ENCODE results near the gene ZCCHC4.
"Not testable (repeated sequence)": the region's sequence is repeated elsewhere in the genome, so short reads cannot be mapped to it uniquely, and the experiment has no call there.

The ZCCHC4 gene

GRCh38 chr4:25321703-25322102, 9.1 kb downstream of the ZCCHC4 start:
- DNase-seq (ENCODE audit: low spot score), result no peak

- not testable (repeated sequence) for DNase-seq (ENCODE audit: low spot score)
Measured at GRCh38 chr4:25328463-25328862, 15.9 kb downstream of the ZCCHC4 start.

GRCh38 chr4:25330335-25330734, 17.8 kb downstream of the ZCCHC4 start:
- no peak for DNase-seq (ENCODE audit: low spot score)

- DNase-seq (ENCODE audit: low spot score), result no peak
Measured at GRCh38 chr4:25330905-25331808, 18.6 kb downstream of the ZCCHC4 start.

DNA sequence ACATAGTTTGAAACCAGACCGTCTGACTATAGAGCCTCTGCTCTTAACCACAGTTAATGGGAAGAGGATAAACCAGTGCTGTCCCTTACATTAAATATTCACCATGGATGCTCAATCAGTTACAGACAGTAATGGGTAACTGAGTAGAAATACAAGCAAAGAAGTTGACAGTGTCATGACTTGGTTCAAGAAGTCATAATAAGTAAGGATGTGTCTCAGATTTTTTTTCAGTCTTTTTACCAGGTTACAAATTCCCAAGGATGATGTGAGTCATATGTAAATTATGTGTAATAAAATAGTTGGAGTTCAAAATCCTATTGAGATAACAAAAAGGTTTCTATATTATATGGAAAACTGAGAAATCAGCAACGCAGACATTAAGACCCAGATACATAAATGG, 31.1 kb downstream of the ZCCHC4 start:
- DNase-seq (ENCODE audit: low spot score), result peak; percentile 6

DNA sequence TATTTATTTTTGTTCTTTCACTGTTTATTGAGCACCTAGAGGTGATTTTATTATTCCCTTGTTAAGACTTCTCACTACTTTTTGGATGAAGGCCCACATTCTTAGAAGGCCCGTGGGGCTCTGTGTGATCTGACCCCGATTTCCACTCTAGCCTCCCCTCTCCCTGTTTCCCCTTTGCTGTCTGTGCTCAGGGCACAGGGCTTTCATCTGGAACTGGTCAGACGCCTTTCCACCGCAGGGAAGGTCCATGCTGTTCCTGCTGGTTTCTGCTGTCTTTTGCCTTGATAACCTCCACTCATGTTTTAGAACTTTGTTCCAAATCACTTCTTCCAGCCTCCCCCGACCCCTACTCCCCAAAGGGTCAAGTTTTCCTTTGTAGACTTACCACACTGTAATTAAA, 33.2 kb downstream of the ZCCHC4 start:
- DNase-seq (ENCODE audit: low spot score), result no peak

DNA sequence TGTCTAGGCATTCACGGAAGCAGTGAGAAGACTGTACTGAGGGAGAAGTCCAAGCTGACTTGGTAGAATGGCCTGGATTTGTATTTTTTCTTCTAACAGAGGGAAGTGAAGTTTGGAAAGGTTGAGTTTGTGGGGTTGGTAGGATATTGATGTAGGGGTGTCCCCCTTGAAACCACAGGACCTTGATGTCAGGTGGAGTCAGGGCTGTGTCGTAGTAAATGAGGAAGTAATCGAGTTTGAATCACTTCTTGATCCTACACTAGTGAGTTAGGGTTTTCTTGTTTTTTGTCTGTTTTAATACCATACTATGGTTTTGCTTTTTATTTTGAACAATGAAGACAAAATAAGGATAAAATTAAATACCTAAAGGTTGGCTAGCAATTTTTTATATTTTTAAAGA, 34.3 kb downstream of the ZCCHC4 start:
- no peak for DNase-seq (ENCODE audit: low spot score)

DNA sequence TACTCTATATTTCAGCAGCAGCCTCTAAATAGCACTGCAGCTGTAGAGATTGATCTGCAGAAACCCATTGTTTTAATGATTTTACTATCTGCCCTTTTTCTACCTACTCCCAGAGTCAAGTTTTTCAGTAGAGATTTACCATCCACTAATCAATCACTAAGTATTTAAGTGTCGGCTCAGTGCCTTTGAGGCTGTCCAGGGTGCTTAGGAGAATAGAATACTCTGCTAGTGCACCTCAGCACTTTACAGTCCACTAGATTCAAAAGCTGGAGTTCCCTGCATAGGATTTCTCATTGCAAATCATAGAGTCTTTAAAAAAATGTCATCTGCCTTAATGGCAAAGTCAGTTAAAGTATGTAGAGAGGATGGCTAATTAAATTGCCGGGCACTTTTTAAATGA, 34.9 kb downstream of the ZCCHC4 start:
- no peak for DNase-seq (ENCODE audit: low spot score)

GRCh38 chr4:25347971-25348370, 35.4 kb downstream of the ZCCHC4 start:
- no peak for DNase-seq (ENCODE audit: low spot score)

DNA sequence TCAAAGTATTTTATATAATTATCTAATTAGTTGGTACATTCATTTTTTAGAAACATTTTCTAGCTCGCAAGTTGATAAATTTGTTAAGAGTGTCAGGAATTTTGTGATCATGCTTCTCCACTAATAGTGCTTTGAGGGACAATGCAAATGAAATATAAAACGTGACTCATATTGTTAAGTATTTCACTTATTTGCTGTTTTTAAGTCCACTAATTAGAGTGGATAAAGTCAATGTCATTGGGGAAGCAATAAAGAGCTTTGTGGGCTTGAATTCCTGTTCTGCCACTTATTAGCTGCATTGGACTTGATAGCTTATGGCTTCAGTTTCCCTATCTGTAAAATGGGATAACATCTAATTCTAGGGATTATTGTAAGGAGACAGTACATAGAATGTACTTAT, 38.0 kb downstream of the ZCCHC4 start:
- DNase-seq (ENCODE audit: low spot score), result no peak

DNA sequence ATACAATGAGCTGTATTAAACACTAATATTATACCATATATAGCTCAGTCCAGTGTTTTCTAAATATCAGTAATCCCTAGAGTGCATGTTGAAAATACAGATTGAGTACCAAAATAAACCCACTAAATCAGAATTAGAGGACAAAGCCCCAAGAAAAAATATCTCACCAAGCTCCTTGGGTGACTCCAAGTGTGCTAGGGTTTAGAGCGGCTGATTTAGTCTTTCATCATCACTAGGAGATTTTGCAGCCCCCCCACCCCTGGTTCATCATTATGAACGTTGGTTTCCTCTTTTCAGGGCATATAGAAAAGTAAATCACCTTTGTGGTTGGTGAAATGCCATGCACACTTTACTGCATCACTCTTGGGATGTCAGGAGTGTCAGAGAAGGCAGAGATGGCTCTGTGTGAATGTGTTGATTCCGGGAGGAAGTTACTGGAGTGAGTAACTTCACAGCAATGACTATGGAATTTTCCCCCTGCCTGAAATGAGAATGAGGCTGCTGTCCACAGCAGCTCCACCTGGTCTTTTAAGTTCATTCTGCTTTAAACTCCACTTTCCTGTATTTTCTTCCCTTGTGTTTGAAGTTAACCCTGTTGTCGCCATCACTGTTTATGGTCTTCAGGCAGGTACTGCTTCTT, 39.3 kb downstream of the ZCCHC4 start:
- peak; percentile 72 for DNase-seq (ENCODE audit: low spot score)

DNA sequence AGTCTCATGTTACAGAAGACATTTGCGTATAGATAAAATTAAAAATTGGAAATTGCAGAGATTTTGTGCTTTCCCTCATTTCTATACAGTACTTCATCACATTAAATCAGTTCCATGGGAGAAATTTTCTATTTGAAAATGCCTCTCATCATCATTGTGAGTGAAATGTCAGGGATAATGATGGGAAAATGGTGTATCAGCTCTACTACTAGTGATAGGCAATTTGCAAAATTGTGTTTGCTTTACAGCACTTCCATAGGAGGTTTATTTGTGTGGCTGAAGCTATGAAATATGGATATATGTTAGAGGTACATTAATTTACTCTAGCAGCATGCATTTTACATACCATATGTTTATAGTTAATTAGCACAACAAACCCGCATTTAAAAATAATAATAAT, 43.5 kb downstream of the ZCCHC4 start:
- no peak for DNase-seq (ENCODE audit: low spot score)

DNA sequence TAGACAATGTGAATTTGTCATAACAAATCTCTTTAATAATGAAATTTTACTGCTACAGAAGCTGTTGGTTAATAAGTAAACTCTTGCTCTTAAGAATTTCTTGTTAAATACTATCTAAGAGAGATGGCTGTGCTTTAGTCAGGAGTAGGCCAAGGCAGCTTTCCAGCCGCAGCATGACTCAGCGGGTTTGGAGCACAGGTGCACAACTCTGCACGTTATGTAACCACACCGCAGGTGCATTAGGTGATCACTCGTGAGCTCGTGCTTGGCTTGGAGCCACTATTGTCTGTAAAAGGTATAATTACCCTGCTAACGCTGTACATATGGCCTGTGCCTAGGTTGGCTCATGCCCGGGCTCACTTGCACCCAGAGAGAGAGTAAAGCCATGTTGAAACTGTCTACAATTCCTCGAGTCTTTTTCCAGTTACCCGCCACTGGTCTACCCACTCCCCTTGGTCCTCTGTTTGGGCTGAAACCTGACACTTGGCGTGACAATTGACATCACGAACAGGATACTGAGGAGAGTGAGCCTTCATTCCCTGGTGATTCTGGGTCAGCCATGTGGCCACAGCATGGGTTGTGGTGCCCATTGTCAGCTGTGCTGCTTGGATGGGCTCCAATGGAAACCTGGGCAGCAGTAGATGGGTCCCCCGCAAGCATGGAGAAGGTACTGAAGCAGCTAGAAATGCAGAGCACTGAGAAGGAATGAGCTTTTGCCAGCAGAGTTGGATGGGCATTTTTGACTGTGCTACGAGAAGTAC, 46.1 kb downstream of the ZCCHC4 start:
- no peak for DNase-seq (ENCODE audit: low spot score)

DNA sequence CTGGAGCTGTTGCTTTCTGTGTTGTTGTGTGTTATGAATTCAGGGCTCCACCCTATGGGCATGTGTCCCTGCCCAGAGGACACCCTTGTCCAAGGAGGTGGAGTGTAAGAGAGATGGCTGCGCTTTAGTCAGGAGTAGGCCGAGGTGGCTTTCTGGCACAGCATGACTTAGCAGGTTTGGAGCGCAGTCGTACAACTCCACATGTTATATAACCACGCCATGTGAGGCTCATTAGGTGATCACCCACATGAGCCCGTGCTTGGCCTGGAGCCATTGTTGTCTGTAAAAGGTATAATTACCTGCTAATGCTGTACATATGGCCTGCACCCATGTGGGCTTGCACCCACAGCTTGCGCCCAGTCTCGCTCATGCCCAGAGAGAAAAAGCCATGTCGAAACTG, 48.7 kb downstream of the ZCCHC4 start:
- no peak for DNase-seq (ENCODE audit: low spot score)

GRCh38 chr4:25367004-25367621, 54.5 kb downstream of the ZCCHC4 start:
- DNase-seq (ENCODE audit: low spot score), result peak; percentile 45

DNA sequence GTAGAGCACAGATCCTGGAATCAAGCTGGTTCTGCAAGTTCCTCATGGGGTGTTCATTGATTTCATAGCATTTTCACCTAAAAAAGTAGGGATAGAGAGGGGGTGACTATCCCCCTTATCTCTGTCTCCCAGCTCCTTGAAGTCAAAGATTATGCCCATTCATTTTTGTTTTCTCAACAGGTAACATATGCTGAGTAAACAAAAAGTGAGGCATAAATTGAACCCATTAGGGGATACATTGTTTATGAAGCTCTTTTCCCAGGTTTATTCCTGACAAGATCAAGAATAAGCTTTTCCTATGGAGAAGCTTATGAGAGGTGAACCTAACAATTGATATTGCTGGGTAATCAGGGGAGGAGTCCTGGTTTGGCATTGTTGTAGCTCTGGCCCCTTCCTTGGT, 55.3 kb downstream of the ZCCHC4 start:
- DNase-seq (ENCODE audit: low spot score), result no peak

DNA sequence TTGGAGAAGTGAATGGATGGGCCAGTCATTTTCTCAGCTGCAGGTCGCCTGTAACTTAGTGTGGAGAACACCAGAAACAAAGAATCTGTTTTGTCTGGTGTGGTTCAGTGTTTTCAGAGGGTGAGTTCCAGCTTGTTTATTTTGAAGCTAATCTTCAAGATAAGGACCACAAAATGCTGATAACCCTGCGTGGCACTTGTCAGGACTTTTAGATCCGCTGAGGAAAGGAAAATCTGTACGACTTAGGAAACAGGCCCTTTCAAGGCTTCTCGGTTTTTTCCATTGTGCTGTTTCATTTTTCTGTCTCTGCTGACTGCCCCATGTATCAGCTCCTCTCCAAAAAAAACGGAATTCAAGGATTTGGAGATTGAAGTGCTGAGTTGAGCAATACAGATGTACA, 55.7 kb downstream of the ZCCHC4 start:
- DNase-seq (ENCODE audit: low spot score), result no peak

DNA sequence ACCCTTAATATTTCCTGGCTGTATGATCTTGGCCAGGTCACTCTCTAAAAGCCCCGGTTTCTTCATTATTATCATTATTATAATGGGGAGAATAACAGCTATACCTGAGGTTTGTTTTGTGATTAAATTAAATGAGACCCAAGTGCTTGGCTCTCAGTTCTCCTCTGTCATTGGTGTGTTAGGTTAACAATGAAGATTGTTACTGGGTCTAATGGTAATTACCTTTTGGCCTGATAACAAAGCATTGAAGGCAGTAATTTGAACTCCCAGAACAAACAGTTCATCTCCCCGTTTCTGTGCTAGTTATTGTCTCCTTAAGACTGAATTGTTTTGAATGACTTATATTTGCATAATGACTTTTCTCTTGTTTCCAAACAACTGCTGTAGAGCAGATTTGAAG, 57.7 kb downstream of the ZCCHC4 start:
- DNase-seq (ENCODE audit: low spot score), result no peak

GRCh38 chr4:25372549-25372948, 60.0 kb downstream of the ZCCHC4 start:
- DNase-seq (ENCODE audit: low spot score), result not testable (repeated sequence)

DNA sequence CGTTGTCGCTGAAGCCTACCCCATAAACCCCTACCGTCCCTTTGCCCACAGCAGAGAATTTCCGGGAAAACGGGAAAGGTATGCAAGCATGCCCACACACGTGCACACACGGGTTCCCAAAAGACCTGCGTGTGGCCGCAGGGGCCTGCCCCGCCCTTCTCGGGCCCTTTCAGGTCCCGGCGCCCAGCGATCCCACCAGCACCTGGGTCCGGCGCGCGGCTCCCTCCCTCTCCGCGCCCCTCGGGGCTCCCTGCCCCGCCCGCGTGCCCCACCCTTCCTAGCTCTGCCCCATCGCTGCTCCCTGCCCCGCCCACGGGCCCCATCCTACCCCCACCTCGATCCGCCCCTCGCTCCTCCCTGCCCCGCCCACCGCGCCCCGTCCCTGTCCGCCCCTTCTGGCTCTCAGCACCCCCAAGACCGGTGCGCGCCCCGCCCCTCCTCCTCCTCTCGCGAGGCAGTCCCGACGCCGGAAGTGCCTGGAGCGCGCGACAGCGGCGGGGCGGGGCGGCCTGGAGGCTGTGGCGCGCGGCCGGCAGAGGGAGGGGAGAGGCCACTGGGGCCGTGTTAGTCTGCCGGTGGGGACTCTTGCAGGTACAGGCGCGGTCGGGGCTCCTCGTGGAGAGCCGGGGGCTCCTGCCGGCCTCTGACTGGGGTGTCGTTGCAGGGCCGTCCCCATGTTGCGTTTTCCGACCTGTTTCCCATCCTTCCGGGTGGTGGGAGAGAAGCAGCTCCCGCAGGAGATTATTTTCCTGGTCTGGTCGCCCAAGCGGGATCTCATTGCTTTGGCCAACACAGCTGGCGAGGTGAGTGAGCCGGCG, 64.4 kb downstream of the ZCCHC4 start, which contains the start of gene ANAPC4:
ANAPC4 (plus strand) TSS at position 510 of the 818 bp plus-strand sequence; CDS start at position 675, 165 bp downstream.
- DNase-seq (ENCODE audit: low spot score), result peak; percentile 100
